Inflammatory macrophage treated with lipopolysaccharide for 1 hour (primary cell): Measurements from ENCODE around the gene IRF2BPL.

ENCODE experiments used
- DNase-seq, 2 donors: peaks; one replicate each; pipeline ENCODE4 v3.0.0-alpha.2; 2020 to 2022

Gene IRF2BPL

DNA sequence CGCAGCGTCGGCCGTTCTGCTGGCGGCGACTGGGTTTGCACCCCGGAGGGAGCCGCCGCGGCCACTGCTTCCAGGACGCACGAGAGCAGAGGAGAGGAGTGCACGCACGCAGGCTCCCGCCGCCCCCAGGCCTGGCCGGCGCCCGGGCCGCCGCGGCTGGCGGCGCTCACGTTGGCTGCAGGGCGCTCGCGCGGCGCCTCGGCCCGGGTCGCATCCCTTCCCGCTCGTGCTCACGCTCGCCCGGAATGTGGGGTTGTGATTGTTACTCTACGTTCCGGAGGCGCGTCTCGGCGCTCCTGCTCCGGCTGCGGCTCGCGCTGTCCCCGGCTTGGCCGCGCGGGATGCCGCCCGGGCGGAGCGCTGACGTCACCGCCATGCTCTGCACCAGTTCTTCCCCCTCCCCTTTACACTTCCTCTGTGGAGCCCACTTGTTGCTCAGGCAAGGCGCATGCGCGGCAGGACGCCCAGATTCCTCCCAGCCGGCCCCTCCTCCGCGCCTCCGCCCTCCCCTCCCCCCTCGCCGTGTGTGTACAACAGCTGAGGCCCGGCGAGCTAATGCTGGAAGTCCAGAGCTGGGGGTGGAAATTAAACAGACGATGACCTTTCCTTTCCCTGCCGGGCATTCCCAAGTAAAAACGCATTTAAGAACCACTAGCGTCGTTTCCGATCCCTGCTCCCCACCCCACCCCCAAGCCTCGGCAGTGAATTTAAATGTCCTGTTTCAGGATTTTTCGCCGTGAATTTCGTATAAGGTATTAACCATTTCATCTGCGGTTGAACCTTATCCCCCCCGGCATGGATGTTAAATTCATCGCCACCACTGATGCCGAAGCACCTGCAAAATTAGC lies at the start of gene IRF2BPL:
TSS of gene IRF2BPL (minus strand) at position 325 of the 848 bp plus-strand sequence. CDS start 916 bp downstream, outside the sequence.
- peak; percentile 96 to 97 for DNase-seq

DNA sequence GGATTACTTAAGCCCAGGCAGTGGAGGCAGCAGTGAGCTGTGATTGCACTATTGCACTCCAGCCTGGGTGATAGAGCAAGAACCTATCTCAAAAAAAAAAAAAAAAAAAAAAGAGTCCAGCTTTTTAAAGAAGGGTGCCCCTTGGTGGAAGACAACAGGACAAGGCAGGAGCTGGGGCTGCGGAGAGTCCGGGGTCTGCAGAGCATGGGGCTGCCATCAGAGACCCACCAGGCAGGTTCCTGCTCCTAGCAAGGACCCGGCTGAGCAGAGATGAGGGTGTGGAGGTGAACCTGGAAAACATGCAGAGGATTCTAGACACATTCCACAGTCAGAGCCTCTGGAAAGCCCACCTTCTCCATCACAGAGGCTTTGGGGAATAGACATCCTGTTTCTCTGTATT lies 48.5 kb upstream of the IRF2BPL start:
- DNase-seq: no peak

DNA sequence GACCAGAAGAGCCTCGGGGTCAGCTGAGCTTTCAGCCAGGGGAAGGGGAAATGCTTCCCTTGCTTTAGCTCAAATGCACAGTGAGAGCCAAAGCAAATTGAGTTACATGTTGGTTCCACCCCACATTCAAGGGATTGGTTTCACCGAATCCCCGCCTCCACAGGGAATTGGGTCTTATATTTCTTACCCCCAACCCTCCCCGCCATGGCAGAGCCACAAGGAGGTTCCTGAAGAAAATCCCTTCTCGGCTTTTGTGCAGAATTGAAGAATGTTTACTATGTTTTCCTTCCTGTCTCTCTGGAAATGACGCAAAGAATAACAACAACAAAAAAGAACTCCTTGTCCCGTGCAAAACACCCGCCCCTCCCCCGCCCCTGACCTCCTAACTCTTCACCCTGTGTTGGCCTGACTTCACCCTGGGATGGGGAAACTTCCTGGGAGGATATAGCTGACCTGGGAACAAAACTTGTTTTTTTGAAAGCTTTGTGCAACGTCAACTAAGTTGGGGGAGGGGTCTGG lies 47.7 kb upstream of the IRF2BPL start:
- DNase-seq: no peak

DNA sequence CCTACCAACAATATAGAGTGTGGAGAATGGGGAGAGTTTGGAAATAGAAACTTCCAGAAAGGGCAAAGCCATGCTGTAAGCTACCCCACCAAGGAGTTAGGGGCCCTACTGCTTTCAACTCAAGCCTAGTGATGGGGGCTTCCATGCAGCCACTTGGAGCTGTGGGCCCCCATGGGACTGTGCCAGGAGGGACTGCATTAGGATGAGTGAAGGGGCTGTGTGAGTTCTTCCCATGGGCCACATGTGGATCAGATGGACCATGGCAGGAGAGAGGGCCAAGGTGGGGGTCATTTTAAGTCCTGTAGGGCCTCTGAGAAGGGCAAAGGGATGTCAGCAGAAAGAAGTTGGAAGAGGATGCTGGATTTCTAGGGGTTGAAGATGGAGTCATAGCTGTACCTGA lies 46.5 kb upstream of the IRF2BPL start:
- DNase-seq: no peak

DNA sequence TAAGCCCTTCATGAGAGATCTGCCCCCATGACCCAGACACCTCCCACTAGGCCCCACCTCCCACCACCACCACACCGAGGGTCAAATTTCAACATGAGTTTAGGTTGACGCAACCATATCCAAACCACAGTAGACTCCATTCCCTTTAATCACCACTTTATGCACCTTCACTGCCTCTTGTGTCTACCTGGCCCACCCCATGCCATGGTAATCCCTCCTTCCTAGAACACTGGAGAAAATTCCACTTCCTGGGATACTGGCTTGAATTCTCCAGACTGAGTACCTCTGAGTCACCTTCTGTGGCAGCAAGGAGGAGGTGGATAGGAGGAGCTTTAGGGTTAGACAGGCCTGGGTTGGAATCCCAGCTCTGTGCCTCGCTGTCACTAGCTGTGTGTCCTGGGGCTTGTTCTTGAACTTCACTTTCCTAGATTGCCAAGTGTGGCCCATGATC lies 43.5 kb upstream of the IRF2BPL start:
- no peak for DNase-seq

DNA sequence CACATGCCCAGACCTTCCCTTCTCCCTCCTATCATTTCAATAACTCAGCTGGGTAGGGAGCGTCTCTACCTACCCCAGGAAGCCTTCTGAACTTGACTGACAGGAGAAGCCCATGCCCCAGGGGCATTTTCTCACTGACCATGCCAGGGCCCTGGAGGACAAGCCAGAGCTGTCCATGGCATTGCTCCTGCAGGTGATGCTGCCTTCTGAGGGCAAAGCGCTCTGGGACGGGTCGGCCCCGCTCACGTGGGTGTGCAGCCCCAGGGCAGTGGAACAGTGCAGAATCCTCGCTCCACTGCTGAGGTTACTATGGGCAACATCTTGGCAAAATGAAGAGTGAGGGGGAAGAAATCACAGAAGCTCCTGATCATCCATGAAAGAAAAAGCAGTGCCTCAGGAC lies 41.0 kb upstream of the IRF2BPL start:
- DNase-seq: no peak

DNA sequence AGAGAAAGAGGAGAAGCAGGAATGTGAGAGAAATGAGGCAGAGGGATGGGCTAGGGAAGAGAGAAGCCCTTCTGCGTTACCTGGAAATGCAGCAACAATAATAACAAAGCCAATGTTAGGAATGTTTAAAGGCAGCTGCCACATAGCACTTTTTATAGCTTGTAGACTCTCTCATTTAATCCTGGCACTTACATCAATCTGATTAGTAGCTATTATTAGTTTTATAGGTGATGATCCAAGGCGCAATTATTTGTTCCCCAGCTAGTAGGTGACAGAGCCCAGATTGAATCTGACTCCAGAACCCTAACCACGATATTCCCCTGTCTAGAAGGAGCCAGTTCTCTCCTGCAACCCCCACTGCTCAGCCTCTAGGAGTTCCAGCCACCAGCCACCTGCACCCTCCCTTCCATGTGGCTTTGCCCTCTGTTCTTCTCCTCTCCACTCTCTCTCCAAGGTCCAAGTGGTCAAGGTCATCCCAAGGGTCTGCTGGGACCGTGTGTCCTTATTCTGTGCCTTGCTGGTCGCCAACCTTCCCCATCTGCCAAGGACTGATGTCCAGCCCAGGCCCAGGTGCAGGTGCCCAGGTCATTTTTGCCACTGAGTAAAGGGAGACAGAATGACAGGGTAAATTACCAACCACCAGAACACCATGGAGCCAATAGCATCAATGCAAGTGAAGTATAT lies 40.2 kb upstream of the IRF2BPL start:
- no peak for DNase-seq

DNA sequence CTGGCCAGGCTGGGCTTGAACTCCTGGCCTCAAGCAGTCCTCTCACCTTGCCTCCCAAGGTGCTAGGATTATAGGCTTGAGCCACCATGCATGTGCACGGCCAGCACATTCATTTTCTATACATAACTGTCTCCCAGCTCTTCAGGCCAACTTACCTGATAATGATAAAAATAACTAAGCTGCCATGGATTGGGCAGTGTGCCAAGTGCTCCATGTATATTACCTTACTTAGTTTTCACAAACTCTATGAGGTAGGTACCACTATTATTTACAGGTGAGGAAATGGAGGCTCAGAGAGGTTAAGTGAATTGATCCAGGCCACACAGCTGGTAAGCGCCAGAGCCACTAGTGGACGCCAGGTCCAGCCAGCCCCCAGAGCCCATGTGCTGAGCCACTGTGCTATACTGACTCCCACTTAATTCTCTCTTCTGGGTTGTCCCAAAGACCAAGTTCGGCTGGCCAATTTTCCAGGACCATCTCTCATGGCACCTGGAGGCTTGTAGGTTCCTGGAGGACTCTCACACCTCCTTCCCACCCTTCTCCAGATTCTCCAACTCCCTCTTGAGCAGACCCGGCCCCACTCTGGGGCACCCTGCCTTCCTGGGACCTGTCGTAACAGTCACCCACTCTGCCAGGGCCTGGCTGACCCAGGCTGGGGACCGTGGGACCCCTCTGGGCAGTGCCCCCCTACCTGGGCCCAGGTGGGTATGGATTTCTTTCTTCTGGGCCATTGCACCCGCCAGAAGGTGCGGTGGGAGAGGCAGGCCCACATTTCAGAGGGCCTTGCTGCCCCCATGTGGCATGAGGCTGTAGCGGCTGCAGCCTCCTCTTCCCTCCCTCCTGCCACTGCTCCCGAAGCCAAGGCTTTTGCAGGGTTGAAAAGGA lies 39.4 kb upstream of the IRF2BPL start:
- DNase-seq: peak in 1 of 2 donors; percentile 60

DNA sequence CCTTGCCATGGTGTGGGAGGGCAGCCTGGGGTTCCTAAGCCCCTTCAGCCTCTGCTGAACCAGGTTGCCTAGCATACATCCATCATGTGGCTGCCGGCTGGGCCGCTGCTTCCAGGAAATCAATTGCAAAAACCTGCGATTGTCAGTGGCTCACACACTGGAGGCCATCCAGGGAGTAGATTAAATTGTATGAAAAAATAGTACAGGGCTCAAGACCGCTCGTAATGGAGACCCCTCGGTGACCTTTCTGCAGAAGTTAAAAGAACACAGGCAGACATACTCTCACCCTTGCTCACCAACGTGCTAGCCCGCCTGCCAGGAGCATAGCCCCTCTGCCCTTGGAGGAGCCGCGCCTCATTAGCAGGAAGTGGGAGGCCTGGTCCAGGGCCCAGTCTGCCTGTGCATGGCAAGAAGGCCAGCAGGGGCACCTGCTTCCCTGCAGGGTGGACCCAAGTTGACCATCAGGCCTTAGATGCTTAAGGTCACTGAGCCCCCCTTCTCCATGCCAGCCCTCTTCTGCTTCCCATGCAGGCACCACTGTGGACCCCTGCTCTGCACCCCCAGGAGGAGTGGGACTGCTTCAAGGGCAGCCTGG lies 38.2 kb upstream of the IRF2BPL start:
- no peak for DNase-seq

DNA sequence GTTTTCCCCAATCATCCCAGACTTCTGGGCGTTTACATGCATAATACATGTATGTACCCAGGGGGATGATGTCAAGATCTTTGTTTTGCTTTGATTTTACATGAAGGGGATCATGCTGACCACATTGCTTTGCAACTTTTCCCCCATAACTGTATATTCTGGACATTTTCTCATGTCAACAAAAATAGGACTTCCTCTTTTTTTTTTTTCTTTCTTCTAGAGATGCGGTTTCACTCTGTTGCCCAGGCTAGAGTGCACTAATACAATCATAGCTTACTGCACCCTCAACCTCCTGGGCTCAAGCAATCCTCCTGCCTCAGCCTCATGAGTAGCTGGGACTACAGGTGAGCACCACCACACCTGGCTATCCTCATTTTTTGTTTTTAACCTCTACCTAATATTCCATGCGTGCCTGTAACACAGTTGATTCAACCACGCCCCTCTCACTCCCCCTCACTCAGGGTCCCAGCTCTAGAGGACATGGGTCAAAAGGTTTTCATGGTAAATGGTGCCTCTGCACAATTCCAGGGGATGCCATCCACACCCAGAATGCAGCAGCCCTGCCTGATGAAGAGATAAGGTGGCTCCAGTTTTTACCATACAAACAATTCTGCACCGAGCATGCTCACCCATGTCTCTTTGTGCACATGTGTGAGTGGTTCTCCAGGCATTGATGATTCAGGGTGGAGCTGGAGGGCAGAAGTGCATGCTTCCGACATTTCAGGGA lies 37.5 kb upstream of the IRF2BPL start:
- no peak for DNase-seq

DNA sequence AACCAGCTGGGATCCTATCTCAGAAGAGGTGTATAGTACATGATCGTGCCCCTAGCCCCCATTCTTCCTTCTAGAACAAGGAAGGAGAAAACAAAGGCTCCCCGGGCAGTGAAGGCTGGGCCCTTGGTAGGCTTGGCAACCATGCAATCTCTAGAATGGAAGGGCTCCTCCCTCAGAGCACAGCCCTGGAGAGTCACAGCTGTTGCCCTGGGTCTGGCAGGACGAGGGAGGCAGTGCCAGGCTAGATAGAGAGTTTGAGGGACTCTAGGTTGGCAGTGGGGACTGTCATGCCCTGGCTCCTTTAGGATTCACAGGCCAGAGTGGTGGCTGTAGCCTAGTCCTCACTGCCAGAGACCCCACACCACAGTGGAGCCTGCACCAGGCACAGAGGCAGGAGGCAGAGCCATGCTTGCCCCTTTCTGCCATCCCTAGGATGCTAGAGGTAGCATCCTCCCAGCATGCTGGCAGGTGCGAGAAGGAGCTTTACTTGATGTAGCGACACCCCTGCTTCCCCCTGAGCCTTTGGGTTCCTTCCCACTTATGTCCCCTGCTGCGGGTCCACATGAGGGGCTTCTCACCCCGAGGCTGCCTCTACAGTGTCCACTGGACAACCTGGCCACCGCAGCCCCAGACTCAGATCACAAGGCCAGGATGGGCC lies 36.1 kb upstream of the IRF2BPL start:
- no peak for DNase-seq

DNA sequence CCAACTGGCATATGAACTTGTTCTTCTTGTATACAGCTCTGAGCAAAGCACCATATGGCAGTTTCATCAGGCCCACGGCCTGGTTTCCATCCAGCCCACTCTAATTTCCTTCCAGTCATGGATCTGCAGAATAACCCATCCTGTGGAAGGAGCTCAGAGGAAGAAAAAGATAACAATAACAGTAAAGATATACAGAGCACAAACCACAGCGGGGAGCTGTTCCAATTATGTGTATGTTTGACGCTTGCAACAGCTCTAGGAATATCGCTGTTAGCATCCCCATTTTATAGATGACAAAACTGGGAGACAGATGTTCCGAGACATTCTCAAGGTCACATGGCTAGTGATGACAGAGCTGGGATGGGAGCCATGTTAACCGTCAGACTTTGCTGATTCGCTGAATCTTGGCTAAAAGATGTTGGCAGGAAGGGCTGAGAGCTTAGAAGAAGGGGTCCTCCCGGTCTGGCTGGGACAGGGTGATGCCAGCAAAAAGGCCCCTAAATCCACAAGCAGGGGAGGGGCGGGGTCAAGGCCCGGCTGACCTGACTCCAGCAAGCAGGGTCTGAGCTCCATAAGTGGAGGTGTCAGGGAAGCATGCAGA lies 35.2 kb upstream of the IRF2BPL start:
- DNase-seq: no peak

DNA sequence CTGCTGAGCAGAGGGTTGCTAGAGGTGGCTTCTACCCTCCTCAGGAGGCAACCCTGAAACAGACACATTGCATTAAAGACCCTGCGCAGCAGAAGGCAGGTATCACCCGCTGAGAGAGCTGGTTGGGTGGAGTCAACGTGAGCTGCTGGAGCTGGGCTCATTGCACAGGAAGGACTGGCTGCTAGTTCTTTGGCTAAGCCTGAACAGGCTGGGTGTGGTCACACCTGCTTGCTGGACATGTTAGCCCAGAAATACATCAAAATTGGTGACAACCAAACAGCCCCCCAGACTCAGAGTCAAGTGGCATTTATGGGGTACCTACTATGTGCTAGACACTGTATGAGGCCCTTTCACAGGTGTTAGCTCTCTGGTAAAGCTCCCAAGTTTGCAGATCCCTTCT lies 33.8 kb upstream of the IRF2BPL start:
- DNase-seq: no peak

DNA sequence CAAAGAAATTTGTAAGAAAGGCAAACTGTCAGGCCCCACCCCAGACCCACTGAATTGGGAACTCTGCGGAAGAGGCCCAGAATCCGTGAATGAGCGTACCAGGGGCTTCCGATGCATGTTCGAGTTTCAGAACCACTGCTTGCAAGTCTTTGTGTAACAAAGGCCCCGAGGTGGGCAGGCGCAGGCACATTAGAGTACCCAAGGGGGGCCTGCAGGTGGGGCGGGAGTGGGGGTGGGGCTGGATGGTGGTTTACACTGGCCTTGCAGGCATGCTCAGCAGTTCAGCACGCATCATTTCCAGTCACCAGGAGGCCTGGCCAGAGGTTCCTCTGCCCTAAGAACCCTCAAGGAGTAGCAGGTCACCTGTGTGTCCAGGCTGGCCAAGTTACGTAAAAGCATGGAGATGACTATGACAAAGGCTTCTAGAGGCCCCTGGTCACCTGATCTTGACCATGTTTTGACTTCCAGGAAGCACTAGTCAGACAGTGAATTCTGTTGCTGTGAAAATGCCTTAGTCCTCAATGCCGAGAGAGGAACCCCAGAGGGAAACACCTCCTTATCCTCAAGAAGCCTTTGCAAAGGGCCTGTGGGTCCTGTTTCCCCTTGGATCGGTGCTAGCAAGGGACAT lies 33.2 kb upstream of the IRF2BPL start:
- DNase-seq: no peak

DNA sequence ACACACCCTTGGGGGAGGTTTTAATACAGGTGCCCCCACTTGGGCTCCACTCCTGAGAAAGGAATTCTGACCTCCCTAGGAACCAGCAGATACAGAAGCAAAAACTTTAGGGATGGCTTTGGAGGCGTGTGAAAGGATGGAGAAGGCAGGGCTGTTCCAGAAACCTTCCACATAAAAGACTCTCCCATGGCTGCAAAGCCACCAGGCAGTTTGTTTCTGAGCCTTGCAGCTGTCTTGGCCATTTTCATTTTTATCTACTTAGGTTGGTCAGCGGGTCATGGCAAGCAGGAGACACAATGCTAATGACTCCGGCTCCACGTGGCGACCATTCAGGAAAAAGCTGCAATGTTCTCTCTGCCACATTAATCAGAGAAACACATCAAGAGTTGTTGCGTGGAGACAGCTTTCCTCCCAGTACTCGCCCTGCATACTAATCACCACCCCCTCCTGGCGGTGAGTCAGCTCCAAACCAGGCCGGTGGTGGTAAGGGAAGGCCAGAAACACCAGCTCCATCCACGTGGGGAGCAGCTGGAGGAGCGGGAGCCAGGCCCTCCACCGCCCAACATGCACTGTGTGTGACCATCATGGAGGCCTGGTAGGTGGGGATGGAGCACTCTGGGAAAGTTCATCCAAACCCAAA lies 30.9 kb upstream of the IRF2BPL start:
- peak in 1 of 2 donors; percentile 77 for DNase-seq

DNA sequence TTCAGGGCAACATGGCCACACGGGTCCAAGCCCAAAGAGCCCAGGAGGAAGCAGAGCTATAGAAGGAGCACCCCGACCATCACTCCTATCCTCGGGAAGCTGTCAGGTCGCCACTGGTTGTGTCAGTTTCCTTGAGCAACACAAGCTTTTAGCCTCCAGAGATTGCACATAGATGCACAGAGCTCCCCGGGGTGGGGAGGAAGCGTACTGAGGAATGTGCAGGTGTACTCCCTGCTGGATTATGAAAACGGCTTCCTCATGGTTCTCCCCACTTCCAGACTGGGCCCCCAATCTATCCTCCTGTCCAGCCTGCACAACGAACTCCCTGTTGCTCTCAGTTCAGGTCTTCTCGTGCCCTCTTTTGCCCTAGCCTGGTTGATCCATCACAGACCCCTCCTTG lies 30.3 kb upstream of the IRF2BPL start:
- no peak for DNase-seq

DNA sequence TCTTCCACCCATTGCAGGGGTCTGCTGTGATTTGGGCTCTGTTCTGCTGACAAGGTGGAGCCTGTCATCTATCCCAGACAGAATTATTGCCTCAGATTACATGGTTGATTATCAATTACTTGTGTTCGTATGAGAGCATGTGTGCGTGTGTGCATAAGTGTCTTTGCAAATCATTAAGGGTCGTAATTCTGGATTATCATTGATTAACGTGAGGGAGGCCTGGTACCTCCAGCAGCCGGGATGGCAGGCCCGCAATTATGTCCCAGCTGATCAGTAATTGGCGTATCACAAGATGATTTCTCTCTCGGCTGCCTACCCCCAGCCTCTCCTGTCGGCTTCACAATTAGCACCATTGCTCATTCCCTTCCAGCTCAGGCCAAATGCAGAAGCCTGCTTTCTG lies 29.6 kb upstream of the IRF2BPL start:
- DNase-seq: no peak

DNA sequence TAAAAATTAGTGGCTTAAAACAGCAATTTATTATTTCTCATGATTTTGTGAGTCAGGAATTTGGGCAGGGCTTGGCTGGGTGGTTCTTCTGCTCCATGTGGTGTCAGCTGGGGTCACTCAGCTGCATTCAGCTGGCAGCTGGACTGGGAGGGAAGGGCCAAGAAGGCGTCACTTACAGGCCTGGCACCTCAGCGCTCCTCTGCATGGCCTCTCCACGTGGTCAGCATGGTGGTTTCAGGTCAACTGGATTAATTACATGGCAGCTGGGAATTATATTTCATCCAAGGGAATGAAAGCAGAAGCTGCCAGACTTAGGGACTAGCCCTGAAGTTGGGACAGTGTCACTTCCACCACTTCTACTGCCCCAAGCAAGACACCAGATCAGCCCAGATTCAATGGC lies 27.5 kb upstream of the IRF2BPL start:
- DNase-seq: no peak

DNA sequence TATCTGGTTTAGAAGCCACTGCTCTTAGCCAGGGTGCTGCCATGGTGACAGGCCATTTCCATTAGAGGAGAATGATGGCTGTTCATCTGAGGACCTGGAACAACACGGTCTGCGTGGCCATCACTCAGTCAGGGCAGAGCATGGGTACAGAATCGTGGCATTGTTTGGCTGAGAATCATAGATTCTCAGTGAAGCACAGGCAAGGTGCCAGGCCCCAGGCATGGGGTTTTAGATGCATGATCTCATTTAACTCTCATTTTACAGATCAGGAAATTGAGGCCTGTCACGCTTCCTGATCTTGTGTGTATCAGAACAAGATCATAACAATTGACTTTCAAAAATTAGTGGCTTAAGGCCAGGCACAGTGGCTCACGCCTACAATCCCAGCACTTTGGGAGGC lies 26.8 kb upstream of the IRF2BPL start:
- no peak for DNase-seq
